GM18867 (cell line): ENCODE results near the gene GTSE1.
"Not testable (repeated sequence)": the region's sequence is repeated elsewhere in the genome, so short reads cannot be mapped to it uniquely, and the experiment has no call there.

Experiments
- ATAC-seq: cut with Tn5 transposase; IDR thresholded peaks from one replicate; pipeline ENCODE4 v1.9.1; 2021; ENCODE audit warnings: mild to moderate bottlenecking, moderate library complexity; ENCODE audit not compliant: unreplicated experiment

The GTSE1 gene

DNA sequence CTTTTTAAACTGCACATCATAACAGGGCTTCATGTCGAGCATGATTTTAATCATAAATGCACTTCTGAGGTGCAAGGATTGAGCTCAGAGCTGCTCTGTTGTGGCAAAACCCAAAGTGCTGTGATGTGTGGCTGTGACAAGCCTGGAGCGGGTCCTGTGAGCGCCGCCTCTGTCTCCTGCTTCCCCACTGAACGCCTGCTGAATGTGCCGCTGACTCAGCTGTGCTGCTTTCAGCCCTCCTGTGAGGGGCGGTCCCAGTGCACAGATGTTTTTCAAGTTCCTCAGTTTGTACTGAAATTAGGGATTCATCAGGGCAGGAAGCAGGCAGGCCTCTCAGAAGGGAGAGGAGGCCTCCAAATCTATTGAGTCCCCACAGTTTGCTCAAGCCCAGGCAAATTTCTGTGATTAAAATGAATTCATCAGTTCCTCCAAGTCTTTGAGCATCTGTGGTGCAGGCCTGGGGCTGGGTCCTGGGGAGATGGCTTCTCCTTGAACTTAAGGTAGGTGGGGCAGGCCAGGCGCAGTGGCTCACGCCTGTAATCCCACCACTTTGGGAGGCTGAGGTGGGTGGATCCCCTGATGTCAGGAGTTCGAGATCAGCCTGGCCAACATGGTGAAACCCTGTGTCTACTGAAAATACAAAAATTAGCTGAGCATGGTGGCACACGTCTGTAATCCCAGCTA, 3.0 kb upstream of the GTSE1 start:
- ATAC-seq, result no peak

DNA sequence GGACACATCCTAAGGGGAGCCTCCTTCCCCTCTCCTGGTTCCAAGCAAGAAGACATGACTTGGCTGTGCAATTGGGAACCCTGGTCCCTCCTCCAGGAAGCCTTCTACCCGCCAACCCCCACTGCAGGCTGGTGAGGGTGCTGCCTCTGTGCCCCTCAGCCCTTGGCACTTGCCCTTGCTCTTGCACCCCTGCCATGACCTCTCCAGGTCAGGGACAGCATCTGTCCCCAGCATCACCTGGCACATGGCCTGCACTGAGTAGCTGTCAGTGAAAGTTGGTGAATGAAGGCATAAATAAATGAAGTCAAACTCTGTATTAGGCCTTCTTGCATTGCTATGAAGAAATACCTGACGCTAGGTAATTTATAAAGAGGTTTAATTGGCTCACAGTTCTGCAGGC, 1.9 kb upstream of the GTSE1 start:
- ATAC-seq, result no peak

DNA sequence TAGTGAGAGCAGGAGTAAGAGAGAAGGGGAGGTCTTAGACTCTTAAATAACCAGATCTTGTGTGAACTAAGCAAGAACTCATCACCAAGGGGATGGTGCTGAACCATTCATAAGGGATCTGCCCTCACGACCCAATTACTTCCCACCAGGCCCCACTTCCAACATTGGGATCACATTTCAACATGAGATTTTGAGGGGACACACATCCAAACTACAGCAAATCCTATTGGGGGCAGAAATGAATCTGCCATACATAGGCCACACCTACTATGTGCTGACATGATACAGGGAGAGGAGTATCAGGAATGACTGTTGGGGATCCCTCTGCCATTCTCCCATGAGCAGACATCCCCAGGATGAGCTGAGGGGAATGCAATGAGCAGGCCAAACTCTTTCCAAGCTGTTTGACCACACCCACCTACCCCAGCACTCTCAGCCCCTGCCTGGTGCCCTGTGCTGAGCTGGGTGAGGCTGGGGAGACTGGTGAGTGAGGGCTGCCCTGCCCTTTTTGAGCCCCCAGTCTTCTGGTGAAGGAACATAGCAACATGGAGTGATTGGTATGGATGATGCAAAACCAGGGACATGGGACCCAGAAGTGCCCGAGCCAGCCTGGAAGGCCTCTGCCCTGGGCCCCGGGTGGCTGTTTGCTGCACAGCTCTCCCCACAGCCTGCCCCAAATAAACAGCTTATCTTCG, 1.2 kb upstream of the GTSE1 start:
- no peak for ATAC-seq

DNA sequence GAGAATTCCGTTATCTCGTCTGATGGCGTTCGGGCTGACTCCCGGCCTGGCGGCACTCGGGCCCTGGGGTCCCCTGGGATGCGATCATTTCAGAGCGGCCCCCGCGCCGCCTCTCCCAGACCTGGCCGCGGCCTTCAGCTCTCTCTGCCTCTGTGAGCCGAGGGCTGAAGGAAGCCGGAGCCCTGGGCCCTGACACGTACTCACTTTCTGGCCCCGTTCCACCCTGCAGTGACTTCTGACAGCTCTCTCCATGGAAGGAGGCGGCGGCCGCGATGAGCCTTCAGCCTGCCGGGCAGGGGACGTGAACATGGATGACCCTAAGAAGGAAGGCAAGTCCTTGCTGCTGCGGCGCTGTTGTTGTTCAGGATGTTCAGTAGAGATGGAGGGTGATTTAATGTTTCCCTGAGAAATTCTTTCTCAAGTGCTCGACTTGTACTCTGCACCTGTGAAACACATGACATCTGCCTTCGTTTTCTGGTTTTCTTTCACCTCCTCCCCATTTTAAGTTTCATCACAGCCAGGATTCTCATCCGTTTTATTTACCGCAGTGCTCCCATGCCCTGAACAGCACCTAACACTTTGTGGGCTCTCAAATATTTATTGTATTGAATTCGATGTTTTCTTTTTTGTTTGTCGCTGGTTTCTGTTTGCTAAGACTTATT, 612 bp downstream of the GTSE1 start:
- ATAC-seq, result peak; percentile 12

DNA sequence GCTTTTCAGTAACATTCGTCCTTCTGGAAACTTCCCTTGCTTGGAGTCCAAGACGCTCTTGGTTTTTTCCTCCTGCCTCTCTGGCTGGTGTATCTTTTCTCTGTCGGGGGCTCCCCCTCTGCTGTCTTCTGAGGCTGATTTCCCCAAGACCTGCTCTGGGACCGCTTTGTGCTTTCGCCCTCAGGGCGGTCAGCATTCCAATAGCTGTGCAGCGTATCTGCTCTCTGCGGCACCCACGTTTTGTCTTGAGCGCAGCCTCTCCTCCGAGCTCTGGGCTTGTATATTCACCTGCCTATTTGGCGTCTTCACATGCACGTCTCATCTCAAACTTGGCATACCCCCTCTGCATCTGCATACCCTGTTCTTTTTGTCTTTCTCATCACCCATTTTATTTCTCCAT, 2.4 kb downstream of the GTSE1 start:
- ATAC-seq, result no peak

DNA sequence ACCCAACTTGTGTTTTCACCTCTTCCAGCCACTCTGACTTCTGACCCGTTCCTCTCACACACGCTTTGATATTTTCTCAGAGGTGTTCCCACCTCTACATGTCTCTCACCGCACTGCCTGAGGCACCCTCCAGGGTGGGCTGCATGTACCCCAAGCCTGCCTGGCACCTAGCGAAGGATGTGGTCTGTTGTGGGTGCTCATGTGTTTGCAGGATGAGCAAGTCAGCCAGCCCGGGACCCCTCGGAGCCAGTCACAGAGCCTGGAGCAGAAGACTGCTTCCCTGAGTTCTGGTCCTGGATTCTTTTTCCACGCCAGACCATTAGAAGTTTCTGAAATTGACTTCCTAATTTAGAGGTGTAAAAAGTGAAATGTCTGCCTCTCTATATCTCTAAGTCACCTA, 3.8 kb downstream of the GTSE1 start:
- ATAC-seq, result no peak

DNA sequence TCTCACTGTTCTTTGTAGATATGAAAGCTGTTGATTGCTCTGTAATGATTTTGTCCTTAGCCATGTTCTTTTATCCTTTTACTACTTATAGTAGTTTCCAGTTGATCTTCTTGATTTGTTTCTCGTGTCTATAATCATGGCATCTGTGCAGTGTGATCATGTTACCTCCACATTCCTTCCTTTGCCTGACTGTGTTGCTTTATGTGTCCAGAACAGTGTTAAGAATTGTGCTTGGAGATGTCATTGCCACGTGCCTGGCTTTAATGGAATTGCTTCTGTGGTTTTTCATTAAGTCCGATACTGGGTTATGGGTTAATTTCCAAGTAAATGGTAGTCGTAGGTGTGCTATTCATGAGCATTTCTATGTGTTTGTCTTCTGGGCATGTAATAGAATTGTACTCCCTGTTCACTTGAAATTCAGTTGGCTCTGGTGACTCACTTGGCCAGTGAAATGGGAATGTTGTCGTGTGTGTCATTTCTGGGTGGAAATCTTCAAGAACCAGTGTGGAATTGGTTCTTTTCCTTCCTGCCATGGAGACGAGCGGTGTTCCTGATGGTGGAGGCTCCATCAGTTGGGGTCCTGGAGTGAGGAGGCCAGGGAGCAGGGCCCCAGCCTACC, 6.8 kb downstream of the GTSE1 start:
- ATAC-seq, result no peak

DNA sequence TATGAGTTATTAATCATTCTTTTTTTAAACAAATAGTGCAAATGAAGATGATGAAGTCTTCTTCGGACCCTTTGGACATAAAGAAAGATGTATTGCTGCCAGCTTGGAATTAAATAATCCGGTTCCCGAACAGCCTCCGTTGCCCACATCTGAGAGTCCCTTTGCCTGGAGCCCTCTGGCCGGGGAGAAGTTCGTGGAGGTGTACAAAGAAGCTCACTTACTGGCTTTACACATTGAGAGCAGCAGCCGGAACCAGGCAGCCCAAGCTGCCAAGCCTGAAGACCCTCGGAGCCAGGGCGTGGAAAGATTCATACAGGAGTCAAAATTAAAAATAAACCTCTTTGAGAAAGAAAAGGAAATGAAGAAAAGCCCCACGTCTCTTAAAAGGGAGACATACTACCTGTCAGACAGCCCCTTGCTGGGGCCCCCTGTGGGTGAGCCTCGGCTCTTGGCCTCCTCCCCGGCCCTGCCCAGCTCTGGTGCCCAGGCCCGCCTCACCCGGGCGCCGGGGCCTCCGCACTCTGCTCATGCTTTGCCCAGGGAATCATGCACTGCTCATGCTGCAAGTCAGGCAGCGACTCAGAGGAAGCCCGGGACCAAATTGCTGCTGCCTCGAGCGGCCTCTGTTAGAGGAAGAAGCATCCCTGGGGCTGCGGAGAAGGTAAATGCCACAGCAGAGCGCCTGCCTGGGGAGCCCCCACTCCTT, 11.8 kb downstream of the GTSE1 start:
- no peak for ATAC-seq

DNA sequence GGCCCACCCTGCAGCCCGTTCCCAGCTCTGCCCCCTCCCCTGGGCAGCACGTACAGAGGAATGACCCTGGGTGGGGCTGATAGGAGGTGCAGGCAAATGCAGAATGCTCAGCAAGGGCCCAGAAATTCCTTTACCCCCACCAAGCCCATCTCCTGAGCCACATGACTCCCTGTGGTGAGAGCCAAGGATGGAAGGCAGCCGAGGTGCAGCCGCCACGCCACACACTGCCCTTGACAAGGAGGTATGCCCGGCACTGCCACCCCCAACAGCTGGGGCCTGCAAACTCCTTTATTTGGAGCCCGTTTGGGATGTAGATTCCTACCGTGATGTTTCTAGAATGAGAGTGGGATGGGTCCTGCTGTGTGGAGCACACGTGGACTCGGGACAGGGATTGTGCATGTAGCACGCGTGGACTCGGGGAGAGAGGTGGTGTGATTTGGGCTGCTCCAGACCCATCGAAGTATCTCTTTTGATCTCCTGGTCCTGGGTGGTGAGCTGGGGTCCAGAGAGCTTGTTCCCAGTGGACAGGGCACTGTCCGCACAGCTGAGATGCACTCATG, 12.9 kb downstream of the GTSE1 start:
- no peak for ATAC-seq

DNA sequence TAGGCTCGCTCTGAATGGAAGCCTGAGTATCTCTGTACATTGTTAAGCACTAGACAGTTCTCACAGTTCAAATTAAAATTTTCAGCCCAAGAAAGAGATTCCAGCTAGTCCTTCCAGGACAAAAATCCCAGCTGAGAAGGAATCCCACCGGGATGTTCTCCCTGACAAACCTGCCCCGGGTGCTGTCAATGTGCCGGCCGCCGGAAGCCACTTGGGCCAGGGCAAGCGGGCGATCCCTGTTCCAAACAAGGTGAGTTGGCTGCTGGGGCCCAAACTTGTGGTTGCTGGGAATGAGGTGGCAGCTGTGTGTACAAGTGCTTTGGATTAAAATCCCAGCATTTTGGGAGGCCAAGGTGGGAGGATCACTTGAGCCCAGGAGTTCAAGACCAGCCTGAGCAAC, 15.4 kb downstream of the GTSE1 start:
- ATAC-seq, result no peak

DNA sequence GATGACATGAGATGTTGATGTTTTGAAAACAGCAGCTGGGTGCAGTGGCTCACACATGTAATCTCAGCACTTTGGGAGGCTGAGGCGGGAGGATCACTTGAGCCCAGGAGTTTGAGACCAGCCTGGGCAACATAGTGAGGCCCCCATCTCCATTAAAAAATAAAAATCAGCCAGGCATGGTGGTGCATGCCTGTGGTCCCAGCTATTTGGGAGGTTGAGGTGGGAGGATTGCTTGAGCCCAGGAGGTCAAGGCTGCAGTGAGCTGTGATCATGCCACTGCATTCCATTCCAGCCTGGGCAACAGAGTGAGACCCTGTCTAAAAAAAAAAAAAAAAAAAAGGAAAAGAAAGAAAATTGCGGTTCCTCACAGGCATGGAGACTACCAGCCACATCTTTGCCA, 16.2 kb downstream of the GTSE1 start:
- not testable (repeated sequence) for ATAC-seq

DNA sequence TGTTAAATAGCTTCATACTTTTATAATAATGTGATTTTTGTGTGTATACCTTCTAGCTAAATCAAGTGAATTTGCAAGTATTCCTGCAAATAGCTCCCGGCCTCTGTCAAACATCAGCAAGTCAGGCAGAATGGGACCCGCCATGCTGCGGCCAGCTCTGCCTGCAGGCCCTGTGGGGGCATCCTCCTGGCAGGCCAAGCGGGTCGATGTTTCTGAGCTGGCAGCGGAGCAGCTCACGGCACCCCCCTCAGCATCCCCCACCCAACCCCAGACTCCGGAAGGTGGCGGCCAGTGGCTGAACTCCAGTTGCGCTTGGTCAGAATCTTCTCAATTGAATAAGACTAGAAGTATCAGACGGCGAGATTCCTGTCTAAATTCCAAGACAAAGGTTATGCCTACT, 19.3 kb downstream of the GTSE1 start:
- ATAC-seq, result no peak

DNA sequence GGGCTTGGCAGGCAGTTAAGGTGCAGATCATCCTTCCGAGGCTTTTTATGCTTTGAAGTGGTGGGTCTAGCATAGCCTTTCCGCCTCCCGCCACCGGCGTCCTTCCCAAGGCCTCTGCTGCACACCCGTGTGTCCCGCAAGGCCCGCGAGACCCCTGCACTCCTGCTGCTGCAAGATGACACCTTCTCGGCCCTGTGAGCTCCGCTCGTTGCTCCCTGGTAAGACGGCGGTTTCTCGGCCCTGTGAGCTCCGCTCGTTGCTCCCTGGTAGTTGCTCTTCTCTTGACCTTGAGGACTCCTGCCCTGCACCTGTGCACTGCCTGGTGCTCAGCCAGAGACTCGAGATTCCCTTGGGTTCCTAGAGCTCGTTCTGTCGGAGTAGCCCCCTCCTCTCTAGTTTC, 21.0 kb downstream of the GTSE1 start:
- ATAC-seq, result no peak

DNA sequence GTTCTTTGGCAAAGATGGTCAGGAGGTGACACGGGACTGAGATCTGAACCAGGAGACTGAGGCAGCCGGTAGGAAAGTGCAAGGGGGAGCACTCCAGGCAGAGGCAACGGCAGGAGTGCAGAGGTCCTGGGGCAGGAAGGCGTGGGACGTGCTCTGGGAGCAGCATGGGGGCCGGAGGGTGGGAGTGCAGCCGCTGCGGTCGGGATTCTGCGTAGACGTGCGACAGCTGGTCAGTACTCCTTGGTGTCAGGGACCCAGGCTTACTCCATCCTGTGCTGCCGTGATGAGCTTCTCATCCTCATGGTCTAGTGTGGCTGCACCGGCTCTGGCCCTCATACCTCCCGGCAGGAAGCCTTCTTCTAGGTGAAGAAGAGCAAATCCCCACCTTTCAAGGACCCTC, 21.9 kb downstream of the GTSE1 start:
- no peak for ATAC-seq

DNA sequence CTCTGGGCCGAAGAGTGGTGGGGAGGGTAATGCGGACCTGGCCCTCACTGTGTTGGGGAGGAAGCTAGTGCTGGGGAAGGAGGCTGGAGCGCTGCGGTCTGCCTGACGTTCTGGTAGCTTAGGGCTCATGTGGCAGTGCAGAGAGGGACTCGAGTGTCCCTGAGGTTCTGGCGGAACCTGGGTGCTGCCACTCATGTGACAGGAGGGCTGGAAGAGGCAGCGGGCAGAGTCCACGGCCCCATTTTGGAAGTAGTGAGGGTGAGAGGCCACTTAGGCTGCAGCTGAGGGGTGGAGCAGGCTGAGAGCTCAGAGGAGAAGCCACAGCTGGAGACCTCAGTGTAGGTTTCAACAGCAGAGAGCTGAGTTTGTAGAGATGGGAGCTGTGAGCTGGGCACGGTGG, 22.6 kb downstream of the GTSE1 start:
- ATAC-seq, result no peak

DNA sequence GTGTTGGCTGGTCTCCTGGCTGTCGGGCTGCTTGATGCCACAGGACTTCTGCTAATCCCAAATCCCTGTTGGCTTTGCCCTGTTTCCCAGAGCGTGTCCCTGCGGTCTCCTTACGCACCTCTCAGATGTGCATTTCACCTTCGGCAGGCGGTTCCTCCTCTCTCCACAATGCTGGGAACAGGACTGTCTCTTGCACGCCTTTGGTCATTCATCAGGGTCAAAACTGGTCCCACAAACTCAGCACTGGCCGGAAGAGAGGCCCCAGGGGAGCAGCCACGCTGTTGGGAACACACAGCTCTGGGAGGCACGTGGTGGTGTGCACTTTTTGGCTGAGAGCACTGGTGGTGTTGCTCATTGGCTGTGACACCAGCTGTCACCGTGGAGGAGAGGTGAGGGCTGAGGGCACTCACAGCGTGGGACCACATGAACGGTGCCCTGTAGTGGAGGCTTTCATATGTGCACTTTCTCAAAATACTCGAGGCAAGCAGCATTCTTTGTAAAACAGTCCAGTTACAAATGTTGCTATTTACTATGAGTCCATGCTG, 23.6 kb downstream of the GTSE1 start:
- no peak for ATAC-seq

DNA sequence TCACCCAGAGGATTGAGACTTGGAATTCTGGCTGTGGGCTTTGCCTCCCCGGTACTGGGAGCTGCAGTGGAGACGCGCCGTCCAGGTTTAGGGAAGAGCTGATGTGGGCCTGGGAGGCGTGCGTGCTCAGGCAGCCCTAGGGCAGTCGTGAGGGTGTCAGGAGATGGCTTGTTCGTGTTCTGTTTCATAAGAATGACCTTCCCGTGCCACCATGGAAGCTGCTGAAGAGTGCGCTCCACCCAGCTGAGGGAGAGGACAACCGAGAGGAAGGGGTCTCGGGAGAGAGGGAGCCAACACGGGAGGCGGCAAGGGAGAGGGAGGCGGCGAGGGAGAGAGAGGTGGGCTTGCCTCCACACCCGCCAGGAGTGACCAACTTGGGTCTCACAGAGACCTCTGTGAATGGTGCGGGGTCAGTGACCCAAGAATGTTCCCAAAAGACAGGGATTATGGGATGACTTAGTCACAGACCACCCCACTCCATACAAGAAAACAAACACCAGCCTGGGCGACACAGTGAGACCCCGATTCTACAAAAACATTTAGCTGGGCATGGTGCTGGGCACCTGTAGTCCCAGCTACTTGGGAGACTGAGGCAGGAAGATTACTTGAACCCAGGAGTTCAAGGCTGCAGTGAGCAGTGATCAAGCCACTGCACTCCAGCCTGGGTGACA, 24.2 kb downstream of the GTSE1 start:
- no peak for ATAC-seq

DNA sequence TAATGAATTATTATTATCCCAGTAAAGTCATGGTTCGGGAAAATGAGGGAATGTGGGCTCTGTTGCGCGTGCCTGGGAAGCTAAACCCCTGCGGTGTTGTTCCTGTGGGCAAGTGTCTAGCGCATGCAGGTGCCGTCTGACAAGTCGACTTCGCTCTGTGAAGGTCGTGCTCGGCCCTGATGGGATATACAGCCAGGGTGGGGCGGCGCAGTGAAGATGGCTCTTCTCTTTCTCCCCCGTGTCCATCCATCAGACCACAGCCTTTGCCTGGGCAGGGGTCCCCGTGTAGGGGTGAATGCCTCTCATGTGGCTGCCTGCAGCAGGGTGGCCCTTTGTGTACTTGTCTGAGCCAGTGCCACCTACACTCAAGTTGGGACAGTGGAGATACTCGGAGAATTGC, 26.0 kb downstream of the GTSE1 start:
- no peak for ATAC-seq

DNA sequence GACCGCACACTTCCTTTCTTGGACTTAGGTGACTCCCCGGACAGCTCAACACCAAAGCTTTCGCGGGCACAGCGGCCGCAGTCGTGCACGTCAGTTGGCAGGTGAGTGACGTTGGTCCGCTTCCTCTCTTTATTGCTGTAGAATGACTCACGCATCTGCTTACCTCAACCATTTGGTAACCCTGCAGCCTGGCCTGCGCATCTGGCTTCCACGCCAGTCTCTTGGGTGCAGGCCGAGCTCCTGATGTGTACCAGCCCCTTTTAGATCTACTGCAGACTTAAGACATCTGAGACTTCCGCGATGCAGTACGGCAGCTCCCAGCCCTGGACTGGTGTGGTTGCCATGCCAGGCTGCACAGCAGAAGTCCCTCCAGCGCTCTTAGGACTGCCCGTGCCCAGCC, 26.5 kb downstream of the GTSE1 start:
- ATAC-seq, result no peak

DNA sequence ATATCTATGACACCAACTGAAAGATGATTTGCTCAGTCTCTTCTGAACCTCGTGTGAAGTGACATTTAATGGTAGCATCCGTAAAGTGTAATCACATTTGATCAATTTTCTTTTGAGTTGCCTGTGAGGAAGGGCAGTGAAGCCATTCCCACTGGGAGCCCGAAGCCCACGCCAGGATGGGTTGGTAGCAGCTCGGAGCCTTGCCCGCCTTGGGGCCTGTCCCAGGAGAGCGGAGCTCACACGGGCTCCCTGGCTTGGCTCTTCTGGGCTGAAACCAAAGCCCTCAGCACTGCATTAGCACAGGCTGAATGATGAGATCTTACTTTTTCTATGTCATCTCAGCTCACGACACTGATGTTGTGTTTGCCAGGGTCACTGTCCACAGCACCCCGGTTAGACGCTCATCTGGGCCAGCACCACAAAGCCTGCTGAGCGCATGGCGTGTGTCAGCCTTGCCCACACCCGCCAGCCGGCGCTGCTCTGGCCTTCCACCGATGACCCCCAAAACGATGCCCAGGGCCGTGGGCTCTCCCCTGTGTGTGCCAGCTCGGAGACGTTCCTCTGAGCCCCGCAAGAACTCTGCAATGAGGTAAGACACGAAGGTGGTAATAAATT, 29.5 kb downstream of the GTSE1 start:
- no peak for ATAC-seq
